HEK293 (cell line): ENCODE results near the gene PDE9A.

ENCODE experiments used
- CTCF ChIA-PET: fragments of 350-600 bp; formaldehyde crosslinking; extraction: SDS; loops from one replicate; lab custom pipeline; 2021; ENCODE audit warnings: antibody characterized with exemption; lab: Yijun Ruan, JAX
- POLR2A ChIA-PET: fragments of 300-600 bp; formaldehyde crosslinking; extraction: SDS; loops from one replicate; lab custom pipeline; 2020; ENCODE audit warnings: antibody characterized with exemption, inconsistent platforms; lab: Yijun Ruan, JAX
- H3K27ac ChIP-seq: fragments of 200-500 bp; sonication (Bioruptor generic); 2 replicates; pipeline ENCODE4 v1.5.1; 2014; ENCODE audit warnings: low read depth, low read length, control low read depth, inconsistent platforms; ENCODE audit errors: extremely low read depth
- H3K36me3 ChIP-seq, 2 experiments: fragments of 200-500 bp in 1 of 2; sonication (Bioruptor generic) in 1 of 2; 1 replicate in 1 of 2; 2 replicates in 1 of 2; pipeline ENCODE4 v1.5.1; 2014 to 2017; ENCODE audit warnings: inconsistent platforms in 2 of 2, low read length in 2 of 2; ENCODE audit not compliant: control insufficient read depth in 2 of 2, insufficient read depth in 1 of 2
- H3K4me1 ChIP-seq: fragments of 200-500 bp; sonication (Bioruptor generic); 2 replicates; pipeline ENCODE4 v1.5.1; 2014; ENCODE audit warnings: mild to moderate bottlenecking, low read length, inconsistent platforms; ENCODE audit not compliant: control insufficient read depth, insufficient read depth
- H3K4me3 ChIP-seq: 2 replicates; pipeline ENCODE4 v1.5.1; 2011; ENCODE audit warnings: low read depth, mild to moderate bottlenecking, control low read depth, low read length, moderate library complexity
- H3K9me3 ChIP-seq: fragments of 200-500 bp; sonication (Bioruptor generic); 2 replicates; pipeline ENCODE4 v1.5.1; 2014; ENCODE audit warnings: low read depth, low read length, inconsistent platforms; ENCODE audit not compliant: control insufficient read depth, insufficient read depth
- AEBP2 ChIP-seq: fragments of 450-650 bp; formaldehyde crosslinking; IDR thresholded peaks from 2 replicates; pipeline ENCODE4 v1.5.1; 2016; ENCODE audit warnings: missing biosample characterization, missing genetic modification characterization, borderline replicate concordance
- EGR2 ChIP-seq: fragments of 450-650 bp; formaldehyde crosslinking; IDR thresholded peaks from 2 replicates; pipeline ENCODE4 v1.5.1; 2016; ENCODE audit warnings: low read depth, missing biosample characterization, missing genetic modification characterization
- PRDM1 ChIP-seq: fragments of 450-650 bp; formaldehyde crosslinking; IDR thresholded peaks from 2 replicates; pipeline ENCODE4; 2016; ENCODE audit warnings: missing biosample characterization, missing genetic modification characterization
- SETDB1 ChIP-seq: IDR thresholded peaks from one replicate; pipeline ENCODE4 v1.6.1; 2017; ENCODE audit warnings: mild to moderate bottlenecking, low read length, moderate library complexity, mixed read lengths; ENCODE audit not compliant: insufficient read length
- ZBTB10 ChIP-seq: fragments of 450-650 bp; formaldehyde crosslinking; IDR thresholded peaks from 2 replicates; pipeline ENCODE4 v1.5.1; 2016; ENCODE audit warnings: missing biosample characterization, missing genetic modification characterization
- ZFHX2 ChIP-seq: fragments of 450-650 bp; formaldehyde crosslinking; conservative IDR thresholded peaks from 2 replicates; pipeline ENCODE4 v1.5.1; 2016; ENCODE audit warnings: missing biosample characterization, missing genetic modification characterization
- ZIC2 ChIP-seq: fragments of 450-650 bp; formaldehyde crosslinking; IDR thresholded peaks from 2 replicates; pipeline ENCODE4 v1.5.1; 2016; ENCODE audit warnings: missing biosample characterization, missing genetic modification characterization
- ZNF155 ChIP-seq: fragments of 450-650 bp; formaldehyde crosslinking; IDR thresholded peaks from 2 replicates; pipeline ENCODE4 v1.5.1; 2016; ENCODE audit warnings: missing biosample characterization, missing genetic modification characterization
- ZNF202 ChIP-seq: fragments of 450-650 bp; formaldehyde crosslinking; IDR thresholded peaks from 2 replicates; pipeline ENCODE4 v1.5.1; 2016; ENCODE audit warnings: missing biosample characterization, missing genetic modification characterization, borderline replicate concordance
- ZNF211 ChIP-seq: fragments of 450-650 bp; formaldehyde crosslinking; IDR thresholded peaks from 2 replicates; pipeline ENCODE4 v1.5.1; 2016; ENCODE audit warnings: low read depth, missing biosample characterization, missing genetic modification characterization
- ZNF223 ChIP-seq: fragments of 450-650 bp; formaldehyde crosslinking; IDR thresholded peaks from 2 replicates; pipeline ENCODE4 v1.5.1; 2016; ENCODE audit warnings: missing biosample characterization, missing genetic modification characterization
- ZNF26 ChIP-seq: fragments of 450-650 bp; formaldehyde crosslinking; IDR thresholded peaks from 2 replicates; pipeline ENCODE4 v1.5.1; 2016; ENCODE audit warnings: missing biosample characterization, missing genetic modification characterization
- ZNF391 ChIP-seq: fragments of 450-650 bp; formaldehyde crosslinking; IDR thresholded peaks from 2 replicates; pipeline ENCODE4 v1.5.1; 2016; ENCODE audit warnings: low read depth, missing biosample characterization, missing genetic modification characterization, borderline replicate concordance
- ZNF404 ChIP-seq: fragments of 450-650 bp; formaldehyde crosslinking; IDR thresholded peaks from 2 replicates; pipeline ENCODE4 v1.5.1; 2017; ENCODE audit warnings: missing biosample characterization, missing genetic modification characterization
- ZNF549 ChIP-seq: fragments of 450-650 bp; IDR thresholded peaks from 2 replicates; pipeline ENCODE4 v1.5.1; 2018; ENCODE audit warnings: missing biosample characterization, missing genetic modification characterization, mild to moderate bottlenecking, inconsistent platforms, moderate library complexity
- ZNF558 ChIP-seq: fragments of 450-650 bp; formaldehyde crosslinking; IDR thresholded peaks from 2 replicates; pipeline ENCODE4 v1.5.1; 2016; ENCODE audit warnings: missing biosample characterization, missing genetic modification characterization
- ZNF561 ChIP-seq: fragments of 450-650 bp; IDR thresholded peaks from 2 replicates; pipeline ENCODE4 v1.5.1; 2018; ENCODE audit warnings: missing biosample characterization, missing genetic modification characterization, borderline replicate concordance
- ZNF707 ChIP-seq: fragments of 450-650 bp; formaldehyde crosslinking; IDR thresholded peaks from 2 replicates; pipeline ENCODE4 v1.5.1; 2016; ENCODE audit warnings: missing biosample characterization, missing genetic modification characterization

Gene PDE9A

GRCh38 chr21:42722808-42723473 is 69.5 kb downstream of the PDE9A start:
- Histone ChIP-seq H3K9me3 (no peaks in the 10 kb centered on the region), H3K4me1 (peaks cover 4% of the 10 kb centered on the region; the same call in 1 of the 2 replicates), H3K36me3 (no peaks in the 10 kb centered on the region), H3K4me3 (no peak overlapping the region), H3K27ac (no peak overlapping the region)
- ChIA-PET CTCF (no interaction called here), POLR2A (no interaction called here)
- TF ChIP-seq AEBP2 (tag by site-specific recombination) (no peak), ZNF558 (tag by site-specific recombination) (no peak), SETDB1 (no peak), ZNF561 (tag by site-specific recombination) (no peak), ZNF404 (no peak), ZNF202 (tag by site-specific recombination) (no peak), ZNF707 (tag by site-specific recombination) (no peak), EGR2 (peak; percentile 27; the same call in 1 of the 2 replicates), ZFHX2 (tag by site-specific recombination) (0 out of 2 replicates have a peak, but pooled peaks have one; percentile 23)

GRCh38 chr21:42724226-42724920 is 71.0 kb downstream of the PDE9A start:
- Histone ChIP-seq H3K36me3 (no peaks in the 10 kb centered on the region), H3K9me3 (no peaks in the 10 kb centered on the region), H3K27ac (no peak overlapping the region), H3K4me3 (no peak overlapping the region), H3K4me1 (peaks cover 4% of the 10 kb centered on the region; the same call in 1 of the 2 replicates)
- ChIA-PET CTCF (no interaction called here), POLR2A (interaction anchor here (0.6 kb wide), 1 partner anchor 36 kb away, joined by 3 read pairs; no protein-coding TSS in a partner anchor)
- no peak for TF ChIP-seq ZNF549 (tag by site-specific recombination)
- no peak for TF ChIP-seq ZNF391
- TF ChIP-seq ZNF26 (tag by site-specific recombination): no peak
- peak; percentile 75 for TF ChIP-seq EGR2
- no peak for TF ChIP-seq ZNF223 (tag by site-specific recombination)
- peak; percentile 73 for TF ChIP-seq ZFHX2 (tag by site-specific recombination)
- TF ChIP-seq ZIC2: peak; percentile 37
- TF ChIP-seq PRDM1 (tag by site-specific recombination): no peak
- no peak for TF ChIP-seq ZNF211
- TF ChIP-seq ZBTB10 (tag by site-specific recombination): no peak
- no peak for TF ChIP-seq ZNF155 (tag by site-specific recombination)
